DOHH2 (cell line): ENCODE measurements around the gene DUOXA2.

Experiments used
- EZH2phosphoT487 ChIP-seq: fragments of 200-600 bp; sonication (generic); IDR thresholded peaks from 2 replicates; pipeline ENCODE4 v1.6.1; 2017; ENCODE audit warnings: borderline replicate concordance, mild to moderate bottlenecking, antibody characterized with exemption, low read length, moderate library complexity, mixed read lengths
- TF ChIP-seq, protein P1 (sequence below): fragments of 200-600 bp; sonication (generic); IDR thresholded peaks from one replicate; pipeline ENCODE4 v1.5.1; 2014; ENCODE audit warnings: antibody characterized with exemption, mild to moderate bottlenecking, low read depth, low read length; ENCODE audit not compliant: poor library complexity, severe bottlenecking

DNA sequence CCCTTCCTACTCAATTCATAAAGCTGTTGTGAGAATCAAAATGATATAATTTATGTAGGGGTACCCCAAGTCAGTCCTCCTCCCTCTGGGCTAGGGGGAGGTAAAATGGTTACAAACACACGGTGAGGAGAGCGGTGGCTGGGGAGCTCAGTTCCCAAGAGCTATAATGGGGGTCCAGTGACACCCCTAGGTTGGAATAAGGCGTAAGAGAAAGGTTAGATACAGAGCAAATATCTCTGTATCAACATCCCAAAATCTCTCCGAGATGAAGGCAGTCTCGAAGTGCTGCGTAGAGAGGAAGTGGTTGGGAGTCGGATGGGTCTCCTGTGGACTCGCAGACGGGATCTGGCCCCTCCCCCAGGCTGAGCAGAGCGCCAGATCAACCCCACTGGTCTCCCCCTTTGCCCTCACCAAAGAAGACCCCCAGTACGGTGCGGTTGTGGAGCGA lies 2.0 kb upstream of the DUOXA2 start:
- TF ChIP-seq, protein P1, sequence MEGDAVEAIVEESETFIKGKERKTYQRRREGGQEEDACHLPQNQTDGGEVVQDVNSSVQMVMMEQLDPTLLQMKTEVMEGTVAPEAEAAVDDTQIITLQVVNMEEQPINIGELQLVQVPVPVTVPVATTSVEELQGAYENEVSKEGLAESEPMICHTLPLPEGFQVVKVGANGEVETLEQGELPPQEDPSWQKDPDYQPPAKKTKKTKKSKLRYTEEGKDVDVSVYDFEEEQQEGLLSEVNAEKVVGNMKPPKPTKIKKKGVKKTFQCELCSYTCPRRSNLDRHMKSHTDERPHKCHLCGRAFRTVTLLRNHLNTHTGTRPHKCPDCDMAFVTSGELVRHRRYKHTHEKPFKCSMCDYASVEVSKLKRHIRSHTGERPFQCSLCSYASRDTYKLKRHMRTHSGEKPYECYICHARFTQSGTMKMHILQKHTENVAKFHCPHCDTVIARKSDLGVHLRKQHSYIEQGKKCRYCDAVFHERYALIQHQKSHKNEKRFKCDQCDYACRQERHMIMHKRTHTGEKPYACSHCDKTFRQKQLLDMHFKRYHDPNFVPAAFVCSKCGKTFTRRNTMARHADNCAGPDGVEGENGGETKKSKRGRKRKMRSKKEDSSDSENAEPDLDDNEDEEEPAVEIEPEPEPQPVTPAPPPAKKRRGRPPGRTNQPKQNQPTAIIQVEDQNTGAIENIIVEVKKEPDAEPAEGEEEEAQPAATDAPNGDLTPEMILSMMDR, result no peak
- no peak for TF ChIP-seq EZH2phosphoT487
